Heart right ventricle (tissue), 16 donors: Measurements from ENCODE around the gene PGS1. TPM values are rescaled to one million over a fixed set of nuclear protein-coding genes. Genes with fewer than 3 reads are reported as not detected.
A peak's percentile ranks its signal among the peaks of the same experiment; 100 is the strongest.

Experiments used
- ATAC-seq, 8 donors: fragments of 200-7000 bp; cut with Tn5 transposase; one replicate each; pipeline ENCODE4 v1.9.1; 2020; ENCODE audit warnings: mild to moderate bottlenecking in 8 of 8, moderate library complexity in 8 of 8, moderate number of reproducible peaks in 1 of 8
- DNase-seq, 2 donors: peaks; one replicate each; pipeline ENCODE4 v3.0.0-alpha.2; 2020
- H3K27ac ChIP-seq, 10 donors: fragments of 200-600 bp; sonication (generic) in 2 of 10; one replicate each; pipeline versions ENCODE4 v1.5.0 to v1.8.0; 2020 to 2022; ENCODE audit warnings: mild to moderate bottlenecking in 3 of 10
- H3K27me3 ChIP-seq, 7 donors: fragments of 200-600 bp; one replicate each; pipeline ENCODE4 v1.8.0; 2021 to 2022; ENCODE audit warnings: mild to moderate bottlenecking in 2 of 7
- H3K36me3 ChIP-seq, 9 donors: fragments of 200-600 bp; sonication (generic) in 1 of 9; one replicate each; pipeline versions ENCODE4 v1.5.0 to v1.8.0; 2020 to 2022; ENCODE audit warnings: mild to moderate bottlenecking in 2 of 9
- H3K4me1 ChIP-seq, 9 donors: fragments of 200-600 bp; sonication (generic) in 1 of 9; one replicate each; pipeline versions ENCODE4 v1.5.0 to v1.8.0; 2020 to 2022; ENCODE audit warnings: mild to moderate bottlenecking in 4 of 9
- H3K4me3 ChIP-seq, 10 donors: fragments of 200-600 bp; sonication (generic) in 2 of 10; one replicate each; pipeline versions ENCODE4 v1.5.0 to v1.8.0; 2020 to 2022; ENCODE audit warnings: mild to moderate bottlenecking in 7 of 10, moderate library complexity in 2 of 10
- H3K9me3 ChIP-seq, 11 donors: fragments of 200-600 bp in 10 of 11; sonication (generic) in 2 of 11; one replicate each; pipeline versions ENCODE4 v1.5.0 to v1.8.0; 2013 to 2022; ENCODE audit warnings: mild to moderate bottlenecking in 2 of 11, control low read depth in 1 of 11, moderate library complexity in 1 of 11
- CTCF ChIP-seq, 9 donors: fragments of 200-600 bp; sonication (generic) in 2 of 9; IDR thresholded peaks; one replicate each; pipeline versions ENCODE4 v1.5.0 to v1.8.0; 2021 to 2022; ENCODE audit warnings: antibody characterized with exemption in 9 of 9, mild to moderate bottlenecking in 5 of 9, moderate library complexity in 1 of 9
- WGBS, 2 donors: extraction: QIAGEN DNeasy Blood & Tissue Kit; methylation state at CpG; one replicate each; pipeline ENCODE4 v1.1.7; 2013; ENCODE audit warnings: inconsistent platforms in 1 of 2; 5-methylcytosine and 5-hydroxymethylcytosine counted together
- intact Hi-C, 10 donors: fragments of 100-400 bp; cut with DNase I; formaldehyde crosslinking; loops; one replicate each; pipeline versions ENCODE4 v1.11.1 to v1.14.2; 2022
- polyA plus RNA-seq, 2 donors: library from polyadenylated mRNA; stranded (reverse); fragments of 200-250 nt; gene quantifications; one replicate each; pipeline ENCODE4 v1.2.3, GENCODE V29; 2013
- total RNA-seq, 10 donors: library from RNA; stranded (reverse); fragmentation: NEBNext Ultra II Directional in 3 of 10; extraction: Animal tissue kit (Norgen Biotek cat#: 25700) in 3 of 10; gene quantifications; one replicate each; pipeline versions ENCODE4 v1.2.1 to v1.2.4, GENCODE V29; 2021 to 2023
- donor health status: Arrhythmogenic right ventricular cardiomyopathy.
- donor health status: ischemic (EF 13 %, LVEDD 7.1; RV severe dilation, severe dysfunction).
- donor health status: healthy with polysubstance abuse.
- donor health status: DM: no; HTN: yes; CAD: no.
- donor health status: DM: no; HTN: no; CAD: no.
- donor health status: ischemic (EF 25% LVEDD 6.9; RV normal size, moderate dysfunction).
- donor health status: ischemic (EF 25% LVEDD 5.7; RV mildly dilated, moderate dysfunction).
- donor health status: healthy.
- donor health status: DM: yes; HTN: yes; CAD: no.
- donor health status: Ischemic cardiomyopathy.
- donor health status: ischemic (EF 35%, LVEDD 5.7; RV mildly dilated, moderate dysfunction).
- donor health status: nonischemic (EF 11% LVEDD 7.7; RV severe dilation, severe dysfunction).
- donor health status: DM: yes; HTN: yes; CAD: no.
- donor health status: PGD.
- donor health status: ischemic (EF 29% LVEDD 5.4; RV normal size, mild dysfunction).
- donor health status: nonischemic (EF 23%, LVEDD 6.1; RV moderate dilation, normal function).

PGS1 gene
- total and polyA plus RNA-seq, 12 donors: 14.7 to 28.4 (median 18.2) TPM

- ATAC-seq (no peak), DNase-seq (no peak)
- Histone ChIP-seq H3K36me3 (peaks cover 0 to 2% (median 0%) of the 10 kb centered on the region in 9 donors), H3K9me3 (no peaks in the 10 kb centered on the region), H3K4me3 (no peak overlapping the region), H3K27ac (peak overlapping the region in 2 of 10 donors; percentile 96 to 100), H3K27me3 (no peaks in the 10 kb centered on the region), H3K4me1 (peaks cover 17 to 86% (median 45%) of the 10 kb centered on the region in 9 donors)
- intact Hi-C loops: no loop called here
- 70 to 78% methylated on average over 4 of the region's 4 CpGs for WGBS, 2 donors
- no peak for TF ChIP-seq CTCF (IDR thresholded peaks at IDR 0.05)
Measured at GRCh38 chr17:78349891-78350642, 28.4 kb upstream of the PGS1 start.

GRCh38 chr17:78351449-78352006, 26.9 kb upstream of the PGS1 start:
- DNase-seq (peak; percentile 92 to 93), ATAC-seq (peak; percentile 62 to 79 (median 72))
- intact Hi-C loops: no loop called here
- TF ChIP-seq CTCF (IDR thresholded peaks at IDR 0.05): peak in 4 of 9 donors; percentile 17 to 22 (median 19)
- H3K27me3 ChIP-seq: no peaks in the 10 kb centered on the region
- WGBS, 2 donors: 36 to 49% methylated on average over 15 to 16 of the region's 16 CpGs
- peak overlapping the region in 1 of 10 donors; percentile 55 for H3K4me3 ChIP-seq
- peaks cover 0 to 17% (median 0%) of the 10 kb centered on the region in 9 donors for H3K36me3 ChIP-seq
- H3K9me3 ChIP-seq: no peaks in the 10 kb centered on the region
- peaks cover 19 to 87% (median 44%) of the 10 kb centered on the region in 9 donors for H3K4me1 ChIP-seq
- H3K27ac ChIP-seq: peak overlapping the region in 9 of 10 donors; percentile 85 to 100 (median 91)

- DNase-seq: no peak
Measured at GRCh38 chr17:78353834-78354233, 24.6 kb upstream of the PGS1 start.

More at GRCh38 chr17:78353834-78354233, 24.6 kb upstream of the PGS1 start:
- intact Hi-C loops: no loop called here
- peaks cover 28 to 91% (median 67%) of the 10 kb centered on the region in 9 donors for H3K4me1 ChIP-seq
- peak overlapping the region in 3 of 10 donors; percentile 52 to 55 (median 55) for H3K4me3 ChIP-seq
- ATAC-seq: no peak
- TF ChIP-seq CTCF (IDR thresholded peaks at IDR 0.05): no peak
- no peaks in the 10 kb centered on the region for H3K27me3 ChIP-seq
- WGBS, 2 donors: 89 to 98% methylated on average over 8 of the region's 8 CpGs
- no peaks in the 10 kb centered on the region for H3K9me3 ChIP-seq
- H3K36me3 ChIP-seq: peaks cover 0 to 40% (median 10%) of the 10 kb centered on the region in 9 donors
- H3K27ac ChIP-seq: peak overlapping the region in 9 of 10 donors; percentile 85 to 100 (median 91)
